Type B pancreatic cell (in vitro differentiated cells): ENCODE data around the gene MGAT5. TPM values are rescaled to one million over a fixed set of nuclear protein-coding genes. Genes with fewer than 3 reads are reported as not detected.

ENCODE experiments used
- DNase-seq: peaks from one replicate; pipeline ENCODE4 v3.0.0; 2021; ENCODE audit warnings: mixed read lengths; ENCODE audit not compliant: unreplicated experiment; ENCODE audit errors: extremely low spot score
- H3K27ac Mint-ChIP-seq: 2 replicates; pipeline ENCODE4 v1.8.0; 2021; ENCODE audit warnings: mild to moderate bottlenecking, mixed read lengths
- H3K27me3 Mint-ChIP-seq: 2 replicates; pipeline ENCODE4 v1.8.0; 2021; ENCODE audit warnings: mixed read lengths
- H3K36me3 Mint-ChIP-seq: 2 replicates; pipeline ENCODE4 v1.8.0; 2021; ENCODE audit warnings: mixed read lengths
- H3K4me1 Mint-ChIP-seq: one replicate; pipeline ENCODE4 v1.8.0; 2021; ENCODE audit warnings: mixed read lengths; ENCODE audit not compliant: unreplicated experiment
- H3K4me3 Mint-ChIP-seq: 2 replicates; pipeline ENCODE4 v1.8.0; 2021; ENCODE audit warnings: mild to moderate bottlenecking, mixed read lengths
- H3K9me3 Mint-ChIP-seq: 2 replicates; pipeline ENCODE4 v1.8.0; 2021; ENCODE audit warnings: mixed read lengths
- CTCF ChIP-seq: fragments of 200-600 bp; sonication (generic); conservative IDR thresholded peaks from 2 replicates; pipeline ENCODE4 v1.5.0; 2021; ENCODE audit warnings: antibody characterized with exemption, mild to moderate bottlenecking
- total RNA-seq: library from RNA; stranded (reverse); gene quantifications from 2 replicates; pipeline ENCODE4 v1.2.1, GENCODE V29; 2021; ENCODE audit warnings: low replicate concordance

The MGAT5 gene
- total RNA-seq, 1 donor from 2014 or later = 37.2 TPM

GRCh38 chr2:134244086-134244485 lies 9.8 kb upstream of the MGAT5 start:
- no peaks in the 10 kb centered on the region for H3K27me3 Mint-ChIP-seq

GRCh38 chr2:134244587-134244986 lies 9.3 kb upstream of the MGAT5 start:
- Mint-ChIP-seq H3K27me3 (no peaks in the 10 kb centered on the region), H3K4me3 (no peak overlapping the region), H3K4me1 (peaks cover 9% of the 10 kb centered on the region), H3K36me3 (no peaks in the 10 kb centered on the region), H3K27ac (no peak overlapping the region), H3K9me3 (peaks cover 5% of the 10 kb centered on the region)
- no peak for TF ChIP-seq CTCF
- no peak for DNase-seq

More at GRCh38 chr2:134244086-134244485, 9.8 kb upstream of the MGAT5 start:
- Mint-ChIP-seq H3K4me3 (no peak overlapping the region), H3K4me1 (peaks cover 9% of the 10 kb centered on the region), H3K27ac (no peak overlapping the region), H3K36me3 (no peaks in the 10 kb centered on the region), H3K9me3 (peaks cover 5% of the 10 kb centered on the region)
- DNase-seq = no peak
- TF ChIP-seq CTCF = no peak

- no peaks in the 10 kb centered on the region for H3K27me3 Mint-ChIP-seq
- H3K27ac Mint-ChIP-seq = peak overlapping the region; percentile 26
- TF ChIP-seq CTCF = peak; percentile 87
- H3K9me3 Mint-ChIP-seq = peaks cover 5% of the 10 kb centered on the region
- no peak overlapping the region for H3K4me3 Mint-ChIP-seq
- H3K36me3 Mint-ChIP-seq = no peaks in the 10 kb centered on the region
- DNase-seq = peak; percentile 74
- peaks cover 6% of the 10 kb centered on the region for H3K4me1 Mint-ChIP-seq
Measured at GRCh38 chr2:134245340-134245984, 8.4 kb upstream of the MGAT5 start.

- no peaks in the 10 kb centered on the region for H3K36me3 Mint-ChIP-seq
- TF ChIP-seq CTCF = no peak
- no peak overlapping the region for H3K27ac Mint-ChIP-seq
- H3K9me3 Mint-ChIP-seq = peaks cover 5% of the 10 kb centered on the region
- H3K4me1 Mint-ChIP-seq = peaks cover 6% of the 10 kb centered on the region
- no peaks in the 10 kb centered on the region for H3K27me3 Mint-ChIP-seq
- no peak for DNase-seq
- no peak overlapping the region for H3K4me3 Mint-ChIP-seq
Measured at GRCh38 chr2:134246154-134246874, 7.6 kb upstream of the MGAT5 start.

- DNase-seq = no peak
- Mint-ChIP-seq H3K4me1 (peaks cover 10% of the 10 kb centered on the region), H3K36me3 (peaks cover 6% of the 10 kb centered on the region), H3K27ac (no peak overlapping the region), H3K27me3 (no peaks in the 10 kb centered on the region), H3K9me3 (peaks cover 5% of the 10 kb centered on the region), H3K4me3 (no peak overlapping the region)
- no peak for TF ChIP-seq CTCF
Measured at GRCh38 chr2:134247679-134248078, 6.2 kb upstream of the MGAT5 start.
